HL-60/S4 (cell line): ENCODE results near the gene KRTAP10-7.
"Not testable (repeated sequence)": the region's sequence is repeated elsewhere in the genome, so short reads cannot be mapped to it uniquely, and the experiment has no call there.

Experiments used
- in situ Hi-C: fragments of 300-500 bp; cut with MboI; formaldehyde crosslinking; loops from 2 replicates; pipeline ENCODE4 v1.14.3; 2022; ENCODE audit warnings: low sequenced_read_pairs

KRTAP10-7 gene, protein sequence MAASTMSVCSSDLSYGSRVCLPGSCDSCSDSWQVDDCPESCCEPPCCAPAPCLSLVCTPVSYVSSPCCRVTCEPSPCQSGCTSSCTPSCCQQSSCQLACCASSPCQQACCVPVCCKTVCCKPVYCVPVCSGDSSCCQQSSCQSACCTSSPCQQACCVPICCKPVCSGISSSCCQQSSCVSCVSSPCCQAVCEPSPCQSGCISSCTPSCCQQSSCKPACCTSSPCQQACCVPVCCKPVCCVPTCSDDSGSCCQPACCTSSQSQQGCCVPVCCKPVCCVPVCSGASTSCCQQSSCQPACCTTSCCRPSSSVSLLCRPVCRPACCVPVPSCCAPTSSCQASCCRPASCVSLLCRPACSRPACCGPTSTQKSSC

DNA sequence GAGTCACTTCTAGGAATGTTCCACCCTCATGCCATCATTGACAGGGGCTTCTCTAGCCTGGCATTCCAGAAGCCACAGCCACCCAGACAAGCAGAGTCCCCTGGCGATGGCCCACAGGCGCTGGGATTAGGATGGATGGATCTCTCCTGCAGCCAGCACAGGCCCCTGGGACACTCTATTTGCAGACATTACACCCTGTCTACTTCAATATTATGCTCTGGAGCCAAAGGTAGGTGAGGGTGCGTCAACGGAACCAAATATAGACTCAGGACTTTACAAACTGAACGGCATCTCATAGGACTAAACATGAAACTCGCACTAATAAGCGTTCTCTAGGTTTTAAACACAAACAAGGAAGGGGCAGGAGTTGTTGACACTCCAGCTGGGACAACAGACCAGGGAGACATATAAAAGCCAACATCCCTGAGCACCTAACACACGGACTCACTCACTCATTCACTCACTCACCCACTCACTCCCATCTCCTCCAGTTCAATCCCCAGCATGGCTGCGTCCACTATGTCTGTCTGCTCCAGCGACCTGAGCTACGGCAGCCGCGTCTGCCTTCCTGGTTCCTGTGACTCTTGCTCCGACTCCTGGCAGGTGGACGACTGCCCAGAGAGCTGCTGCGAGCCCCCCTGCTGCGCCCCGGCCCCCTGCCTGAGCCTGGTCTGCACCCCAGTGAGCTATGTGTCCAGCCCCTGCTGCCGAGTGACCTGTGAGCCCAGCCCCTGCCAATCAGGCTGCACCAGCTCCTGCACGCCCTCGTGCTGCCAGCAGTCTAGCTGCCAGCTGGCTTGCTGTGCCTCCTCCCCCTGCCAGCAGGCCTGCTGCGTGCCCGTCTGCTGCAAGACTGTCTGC, at the start of gene KRTAP10-7:
TSS of gene KRTAP10-7 (plus strand) at position 480 of the 861 bp plus-strand sequence. CDS start at position 505, 25 bp downstream.
- in situ Hi-C loops: not testable (repeated sequence)

DNA sequence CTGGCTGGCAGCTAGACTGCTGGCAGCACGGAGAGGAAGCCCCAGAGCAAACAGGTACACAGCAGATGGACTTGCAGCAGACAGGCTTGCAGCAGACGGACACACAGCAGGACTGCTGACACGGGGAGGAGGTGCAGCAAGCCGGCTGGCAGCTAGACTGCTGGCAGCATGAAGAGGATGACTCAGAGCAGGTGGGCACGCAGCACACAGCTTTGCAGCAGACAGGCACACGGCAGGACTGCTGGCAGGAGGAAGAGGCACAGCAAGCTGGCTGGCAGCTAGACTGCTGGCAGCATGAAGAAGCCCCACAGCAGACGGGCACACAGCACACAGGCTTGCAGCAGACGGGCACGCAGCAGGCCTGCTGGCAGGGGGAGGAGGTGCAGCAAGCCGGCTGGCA, 49.6 kb upstream of the KRTAP10-7 start:
- in situ Hi-C loops: no loop called here

DNA sequence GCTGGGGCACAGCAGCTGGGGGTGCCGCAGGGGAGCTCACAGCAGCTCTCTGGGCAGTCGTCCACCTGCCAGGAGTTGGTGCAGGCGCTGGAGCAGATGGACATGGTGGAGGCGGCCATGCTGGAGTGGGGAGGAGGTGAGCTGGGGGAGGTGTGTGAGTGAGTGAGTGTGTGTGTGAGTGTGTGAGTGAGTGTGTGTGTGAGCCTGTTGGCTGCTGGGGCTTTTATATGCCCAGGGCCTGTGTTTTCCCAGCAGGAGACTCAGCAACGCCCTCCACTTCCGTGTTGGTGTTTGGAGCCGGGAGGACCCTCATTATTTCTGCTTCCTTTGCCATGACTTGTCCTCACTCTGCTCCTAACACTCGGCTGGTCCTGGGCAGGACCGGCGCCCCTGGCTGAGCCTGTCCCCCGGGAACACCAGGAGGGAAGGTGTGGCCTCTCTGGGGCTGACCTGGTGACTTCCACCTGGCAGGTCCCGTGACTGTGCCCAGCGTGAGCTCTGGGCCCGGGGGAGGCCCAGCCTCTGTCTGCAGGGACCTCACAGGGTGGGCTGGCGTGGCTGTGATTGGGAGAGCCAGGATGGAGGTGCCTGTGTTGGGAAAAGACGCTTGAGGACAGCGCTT, 48.9 kb upstream of the KRTAP10-7 start, which contains the start of gene KRTAP10-2:
TSS of gene KRTAP10-2 (minus strand) at position 166 of the 622 bp plus-strand sequence. CDS start at position 119, 47 bp downstream.
- in situ Hi-C loops: no loop called here

DNA sequence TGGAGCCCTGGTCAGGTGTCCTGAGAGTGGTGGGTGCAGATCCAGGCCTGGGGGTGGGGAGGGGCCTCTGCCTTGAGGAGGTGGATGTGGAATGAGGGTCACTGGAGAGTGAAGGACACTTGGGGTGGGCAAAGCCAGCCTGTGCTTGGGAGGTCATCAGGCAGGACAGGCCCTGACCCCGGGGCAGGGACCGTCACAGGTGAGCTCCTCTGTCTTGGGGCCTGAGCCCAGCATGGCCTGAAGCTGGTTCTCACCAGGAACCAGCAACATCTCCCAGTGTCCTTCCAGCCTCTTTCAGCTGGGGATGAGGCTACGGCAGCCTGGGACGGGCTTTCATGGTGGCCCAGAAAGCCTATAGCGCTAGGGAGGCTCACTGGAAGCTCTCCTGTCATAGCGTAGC, 48.3 kb upstream of the KRTAP10-7 start:
- in situ Hi-C loops: no loop called here

DNA sequence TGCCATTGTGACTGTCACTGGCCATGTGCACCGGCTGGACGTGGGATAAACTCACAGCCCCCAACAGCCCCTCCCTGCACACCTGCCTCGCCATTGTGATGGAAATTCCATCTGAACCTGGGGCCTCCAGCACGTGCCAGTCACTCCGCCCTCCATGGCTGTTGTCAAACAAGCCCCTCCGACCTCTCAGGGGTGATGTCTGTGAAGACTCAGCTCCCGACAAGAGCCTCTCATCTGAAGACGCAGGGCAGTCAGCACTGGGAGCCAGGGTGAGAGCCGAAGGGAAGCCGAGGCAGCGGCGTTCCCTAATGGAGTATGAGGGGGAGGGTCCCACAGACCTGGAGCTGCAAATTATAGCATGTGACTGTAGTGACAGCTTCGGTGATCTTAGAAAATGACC, 47.7 kb upstream of the KRTAP10-7 start:
- in situ Hi-C loops: no loop called here

DNA sequence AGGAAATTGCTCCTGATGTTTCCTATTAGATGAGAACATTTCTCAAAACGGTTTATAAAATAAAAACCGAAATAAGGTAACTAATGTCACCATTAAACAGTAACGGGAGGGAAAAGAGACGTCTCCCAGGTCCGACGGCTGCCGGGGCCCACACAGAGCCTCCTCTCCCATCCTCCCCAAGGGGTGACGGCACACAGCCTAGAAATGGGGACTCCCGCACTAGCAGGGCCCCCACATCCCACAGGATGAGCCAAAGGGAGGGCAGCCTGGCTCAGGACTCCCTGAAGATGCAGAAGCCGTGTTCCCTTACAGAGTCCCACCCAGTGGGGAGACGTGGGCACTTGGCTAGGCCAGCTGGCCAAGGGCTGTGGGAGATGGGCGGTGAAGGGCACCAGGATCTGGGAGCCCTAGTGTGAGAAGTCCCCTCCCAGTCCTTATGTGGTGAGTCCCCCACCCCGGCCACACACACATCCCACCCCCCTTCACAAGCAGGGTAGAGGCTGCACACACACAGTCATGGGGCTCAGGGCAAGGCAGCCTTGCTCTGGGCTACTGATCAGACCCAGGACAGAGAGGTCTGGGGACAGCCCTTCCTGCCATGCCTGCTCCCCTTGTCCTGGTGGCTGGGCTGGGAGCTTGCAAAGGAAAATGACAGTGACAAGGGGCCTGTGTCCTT, 45.1 kb upstream of the KRTAP10-7 start:
- in situ Hi-C loops: no loop called here

DNA sequence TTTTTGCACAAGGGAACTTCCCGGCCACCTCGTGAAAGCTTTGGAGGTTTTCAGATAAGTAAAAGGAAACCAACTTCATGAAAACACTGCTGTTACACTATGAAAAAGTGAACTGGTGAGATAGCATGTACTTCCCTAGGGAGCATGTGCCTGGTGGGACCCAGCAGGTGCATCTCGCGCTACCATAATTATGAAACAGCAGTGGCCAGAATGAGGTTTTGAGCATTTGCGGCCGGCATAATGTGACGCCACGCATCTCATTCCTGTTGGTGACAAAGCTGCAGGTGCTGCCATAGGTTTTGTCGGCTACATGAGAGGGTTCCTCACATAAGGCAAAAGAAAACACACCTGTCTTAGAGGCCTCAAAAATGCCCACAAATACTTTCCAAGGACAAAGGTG, 43.5 kb upstream of the KRTAP10-7 start:
- in situ Hi-C loops: no loop called here

DNA sequence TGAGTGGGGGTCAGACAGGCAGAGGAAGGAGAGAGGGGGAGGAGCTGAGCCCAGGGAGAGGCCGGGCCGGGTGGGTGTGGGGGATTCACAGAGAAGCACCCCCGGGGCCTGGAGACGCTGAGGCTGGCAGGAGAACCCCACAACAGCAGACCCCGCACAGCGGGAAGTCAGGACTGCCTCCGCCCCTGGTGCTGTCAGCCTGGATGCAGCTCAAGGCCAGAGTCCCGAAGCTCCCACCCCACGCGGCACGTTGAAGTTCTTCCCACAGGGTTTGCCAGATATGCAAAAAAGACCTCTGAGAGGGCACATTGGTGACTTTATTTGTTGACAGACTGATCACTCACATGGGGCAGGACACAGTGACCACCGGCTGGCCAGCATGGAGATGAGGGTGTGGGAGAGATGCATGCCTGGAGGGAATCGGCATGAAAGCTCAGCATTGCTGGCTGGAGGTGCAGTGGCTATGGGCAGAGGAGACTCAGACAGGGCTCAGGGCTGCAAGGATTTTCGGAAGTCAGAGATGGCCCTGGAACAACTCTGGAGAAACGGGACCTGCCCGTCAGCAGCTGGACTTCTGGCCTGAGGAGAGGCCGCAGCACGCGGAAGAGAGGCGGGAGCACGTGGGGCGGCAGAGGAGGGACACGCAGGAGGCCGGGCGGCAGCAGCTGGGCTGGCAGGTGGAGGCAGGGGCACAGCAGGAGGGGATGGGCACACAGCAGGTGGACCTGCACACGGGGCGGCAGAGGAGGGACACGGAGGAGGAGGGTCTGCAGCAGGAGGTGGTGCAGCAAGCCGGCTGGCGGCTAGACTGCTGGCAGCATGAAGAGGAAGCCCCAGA, 42.7 kb upstream of the KRTAP10-7 start:
- in situ Hi-C loops: no loop called here

DNA sequence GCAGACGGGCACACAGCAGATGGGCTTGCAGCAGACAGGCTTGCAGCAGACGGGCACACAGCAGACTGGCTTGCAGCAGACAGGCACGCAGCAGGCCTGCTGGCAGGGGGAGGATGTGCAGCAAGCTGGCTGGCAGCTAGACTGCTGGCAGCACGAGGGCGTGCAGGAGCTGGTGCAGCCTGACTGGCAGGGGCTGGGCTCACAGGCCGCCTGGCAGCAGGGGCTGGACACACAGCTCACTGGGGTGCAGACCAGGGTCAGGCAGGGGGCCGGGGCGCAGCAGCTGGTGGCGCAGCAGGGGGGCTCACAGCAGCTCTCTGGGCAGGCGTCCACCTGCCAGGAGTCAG, 42.1 kb upstream of the KRTAP10-7 start:
- in situ Hi-C loops: not testable (repeated sequence)

DNA sequence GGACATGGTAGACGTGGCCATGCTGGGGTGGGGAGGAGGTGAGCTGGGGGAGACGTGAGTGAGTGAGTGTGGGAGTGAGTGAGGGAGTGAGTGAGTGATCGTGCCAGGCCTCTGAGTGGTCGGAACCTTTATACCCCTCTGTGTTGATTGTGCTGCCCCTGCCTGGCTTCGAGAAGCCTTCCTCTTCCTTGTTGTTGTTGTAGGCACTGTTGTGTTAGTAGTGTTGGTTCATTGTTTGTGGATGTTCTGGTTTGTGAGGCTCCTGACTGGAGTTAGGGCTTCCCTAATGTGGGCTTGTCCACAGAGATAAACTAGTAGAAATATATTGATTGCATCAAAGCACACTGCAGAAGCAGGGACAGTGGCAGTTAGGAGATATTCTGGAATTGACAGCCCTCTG, 41.7 kb upstream of the KRTAP10-7 start, which contains the start of gene KRTAP10-3:
TSS of gene KRTAP10-3 (minus strand) at position 101 of the 400 bp plus-strand sequence. CDS start at position 21, 80 bp downstream.
- in situ Hi-C loops: no loop called here

DNA sequence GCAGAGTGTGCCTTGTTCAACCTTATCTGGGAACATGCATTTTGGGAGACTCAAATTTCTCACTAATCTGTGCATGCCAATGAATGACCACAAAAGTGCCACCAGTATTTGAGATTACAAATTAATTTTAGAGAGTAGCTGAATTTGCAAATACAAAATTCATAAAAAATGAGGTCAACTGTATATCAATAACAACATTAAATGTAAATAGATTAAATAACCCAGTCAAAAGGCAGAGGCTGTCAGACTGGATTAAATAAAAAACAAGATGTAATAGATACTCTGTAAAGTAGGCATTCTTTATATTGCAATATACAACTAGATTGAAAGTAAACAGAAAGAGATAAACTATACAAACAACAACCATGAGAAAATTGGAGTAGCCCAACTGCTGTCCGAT, 36.3 kb upstream of the KRTAP10-7 start:
- in situ Hi-C loops: no loop called here

DNA sequence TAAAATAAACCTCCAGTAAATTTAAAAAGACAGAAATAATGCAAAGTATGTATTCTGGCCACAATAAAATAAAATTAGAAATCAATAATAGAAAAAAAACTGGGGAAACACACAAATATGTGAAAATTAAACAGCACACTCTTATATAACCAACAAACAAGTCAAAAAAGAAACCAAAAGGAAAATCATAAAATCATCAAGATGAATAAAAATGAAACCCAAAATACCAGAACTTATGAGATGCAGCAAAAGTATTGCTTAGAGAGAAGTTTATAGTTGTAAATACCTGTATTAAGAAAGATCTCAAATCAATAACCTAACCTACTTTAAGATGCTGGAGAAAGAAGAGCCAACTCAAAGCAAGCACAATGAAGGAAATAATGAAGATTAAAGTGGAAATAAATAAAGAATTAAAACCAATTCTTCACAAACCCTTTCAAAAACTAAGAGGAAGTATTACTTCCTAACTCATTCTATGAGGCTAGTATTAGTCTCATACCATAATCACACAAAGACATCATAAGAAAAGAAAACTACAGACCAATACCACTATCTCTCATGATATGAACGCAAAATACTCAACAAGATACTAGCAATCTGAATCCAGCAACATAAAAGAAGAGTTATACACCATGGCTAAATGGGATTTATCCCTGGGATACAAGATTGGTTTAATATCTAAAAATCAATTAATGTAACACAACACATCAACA, 35.4 kb upstream of the KRTAP10-7 start:
- in situ Hi-C loops: no loop called here

DNA sequence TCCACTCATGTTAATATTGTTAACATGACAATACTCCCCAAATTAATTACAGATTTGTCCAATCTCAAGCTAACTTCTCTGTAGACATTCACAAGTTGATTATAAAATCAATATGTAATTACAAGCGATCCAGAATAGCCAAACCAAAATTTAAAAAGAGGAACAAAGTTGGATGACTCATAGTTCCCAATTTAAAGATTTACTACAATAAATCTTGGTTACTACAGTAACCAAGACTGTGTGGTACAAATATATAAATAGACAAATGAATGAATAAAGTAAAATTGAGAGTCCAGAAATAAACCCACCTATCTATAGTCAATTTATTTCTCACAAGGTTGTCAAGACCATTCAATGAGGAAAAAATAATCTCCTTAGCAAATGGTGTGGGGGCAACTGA, 34.0 kb upstream of the KRTAP10-7 start:
- in situ Hi-C loops: no loop called here

DNA sequence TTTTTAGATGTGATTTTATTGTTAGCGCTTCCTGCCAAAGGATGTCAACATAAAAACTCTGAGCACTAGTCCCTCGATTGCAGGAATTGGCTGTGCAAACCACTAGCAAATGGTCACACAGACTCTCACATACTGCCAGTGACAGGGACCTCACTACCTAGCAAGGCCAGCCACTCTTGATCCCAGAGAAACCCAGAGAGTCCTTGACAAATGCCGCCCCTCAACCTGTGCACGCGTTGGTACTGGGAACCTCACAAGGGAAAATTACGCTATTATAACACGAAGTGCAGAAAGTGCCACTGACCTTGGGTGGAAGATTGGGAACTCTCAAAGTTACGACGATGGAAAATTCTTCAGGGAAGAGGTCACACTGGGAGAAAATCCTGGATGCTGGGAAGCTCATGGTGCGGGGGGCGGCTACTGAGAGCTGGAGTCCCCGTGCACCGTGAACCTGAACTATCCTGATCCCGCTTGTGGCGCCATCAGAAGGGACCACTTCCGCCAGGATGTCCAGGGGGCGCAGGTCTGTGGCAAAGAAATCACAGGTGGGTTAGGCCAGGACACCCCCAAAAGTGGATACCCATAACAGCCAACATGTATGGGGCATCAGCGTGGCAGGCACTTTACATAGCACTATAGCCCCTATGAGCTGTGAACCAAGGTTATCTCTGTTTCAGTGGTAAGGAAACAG, 32.8 kb upstream of the KRTAP10-7 start:
- in situ Hi-C loops: no loop called here

DNA sequence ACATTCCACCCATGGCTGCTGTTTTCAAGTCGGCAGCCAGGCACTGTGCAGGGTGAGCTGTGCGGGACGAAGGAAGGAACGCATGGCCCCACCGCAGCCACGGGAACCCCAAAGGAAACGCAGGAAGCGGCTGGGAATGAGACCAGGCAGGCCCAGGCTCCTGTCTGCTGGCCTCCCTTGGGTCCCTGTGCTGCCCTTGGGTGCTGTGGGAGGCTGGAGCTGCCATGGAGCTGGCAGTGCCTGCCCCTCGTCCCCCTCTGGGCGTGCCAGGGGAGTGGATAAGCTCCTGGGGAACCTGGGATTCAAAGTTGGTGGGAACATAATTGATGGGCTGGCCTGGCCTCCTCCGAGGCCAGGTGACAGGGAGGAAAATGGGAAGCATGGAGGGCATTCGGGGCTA, 32.1 kb upstream of the KRTAP10-7 start:
- in situ Hi-C loops: no loop called here

DNA sequence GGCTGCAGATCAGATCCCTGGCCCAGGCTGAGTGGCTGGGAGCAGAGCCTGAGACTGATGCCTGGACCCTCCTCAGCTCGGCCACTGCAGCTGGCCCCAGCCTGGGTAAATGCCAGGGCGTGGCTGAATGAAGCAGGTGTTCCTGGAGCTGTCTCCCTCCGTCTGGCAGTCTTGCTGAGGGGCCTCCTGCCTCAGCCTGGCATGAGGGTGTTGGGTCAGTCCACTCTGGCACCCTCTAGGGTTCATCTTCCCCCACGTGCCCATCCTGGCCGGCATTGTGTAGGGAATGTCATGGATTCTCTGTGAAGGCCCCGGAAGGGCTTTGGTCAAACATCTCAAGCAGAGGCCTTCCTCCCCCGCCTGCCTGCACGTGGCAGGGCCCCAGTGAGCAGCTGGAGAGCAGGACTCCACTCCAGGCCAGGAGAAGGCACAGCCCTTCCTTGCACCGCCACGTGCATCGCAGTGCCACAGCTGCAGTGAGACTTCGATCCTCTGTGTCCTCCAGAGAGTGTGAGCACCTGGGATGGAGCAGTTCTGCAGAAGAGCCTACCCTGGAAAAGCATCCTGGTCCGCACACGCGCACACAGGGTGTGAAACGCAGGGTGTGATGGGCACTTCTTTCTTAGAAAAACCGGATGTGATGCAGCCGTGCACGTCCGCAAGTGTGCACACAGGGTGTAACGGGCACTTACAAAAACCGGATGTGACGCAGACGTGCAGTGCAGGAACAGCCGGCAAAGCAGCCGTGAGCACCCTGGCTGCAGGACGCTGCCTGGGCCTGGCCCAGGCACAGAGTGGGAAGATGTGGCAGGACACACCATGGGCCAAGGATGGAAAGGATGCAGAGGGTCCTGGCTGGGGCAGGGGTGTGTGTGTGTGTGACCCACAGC, 31.5 kb upstream of the KRTAP10-7 start:
- in situ Hi-C loops: no loop called here

DNA sequence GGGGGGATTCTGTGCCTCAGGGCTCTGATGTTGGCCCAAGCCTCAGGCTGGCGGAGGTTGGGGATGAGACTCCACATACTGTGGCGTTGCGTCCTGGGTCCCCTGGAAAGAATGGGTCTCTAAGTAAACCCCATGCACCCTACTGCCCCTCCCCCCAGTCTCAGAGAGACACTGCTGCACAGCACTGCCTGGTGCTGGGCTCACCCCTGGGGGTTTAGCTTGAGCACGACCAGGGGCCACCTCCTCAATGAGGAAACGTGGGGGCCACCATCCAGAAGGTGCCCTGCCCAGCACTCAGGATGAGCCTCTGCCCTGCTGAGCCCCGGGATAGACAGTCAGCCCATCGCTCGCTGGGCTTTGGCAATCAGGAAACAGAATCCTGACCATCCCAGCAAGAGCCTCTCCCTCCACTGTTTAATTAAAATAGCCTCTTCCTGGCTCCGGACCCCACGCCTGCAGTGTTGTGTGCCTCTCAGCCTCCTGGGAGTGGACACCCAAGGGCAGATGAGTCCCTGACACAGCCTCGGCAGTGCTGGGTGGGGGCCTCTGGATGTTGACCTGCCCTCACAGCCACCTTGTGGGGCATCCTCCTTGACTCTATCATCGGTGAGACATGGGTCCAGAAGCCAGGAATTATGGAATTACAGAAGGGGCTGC, 30.4 kb upstream of the KRTAP10-7 start:
- in situ Hi-C loops: no loop called here
